ENCODE results near the gene SCT. TPM values are rescaled to one million over a fixed set of nuclear protein-coding genes. Genes with fewer than 3 reads are reported as not detected.

The SCT gene
- polyA plus RNA-seq, 1 donor from 2014 or later: not detected

DNA sequence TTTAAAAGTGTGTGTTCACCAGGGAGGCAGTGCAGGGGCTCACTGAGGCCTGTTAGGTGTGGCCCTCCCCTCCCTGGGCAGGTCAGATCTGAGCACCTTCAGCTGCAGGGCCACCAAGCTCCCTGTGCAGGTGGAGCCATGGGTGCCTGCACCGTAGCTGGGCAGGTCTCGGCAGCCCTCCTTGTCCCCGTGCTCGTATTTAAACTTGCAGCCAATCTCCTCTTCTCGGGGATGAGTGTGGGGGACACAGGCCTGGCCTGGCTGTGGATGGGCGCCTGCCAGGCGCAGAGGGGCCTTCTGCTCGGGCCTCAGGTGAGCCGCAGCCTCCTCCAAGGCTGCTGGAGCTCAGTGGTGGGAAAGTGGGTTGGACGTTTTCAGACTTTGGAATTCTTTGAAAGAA lies 31.6 kb downstream of the SCT start:
- no peak overlapping the region for H3K9ac ChIP-seq (ENCODE audit: low read length)
- no peaks in the 10 kb centered on the region for H4K20me1 ChIP-seq (ENCODE audit: insufficient read depth)
- TF ChIP-seq TAF1 (IDR thresholded peaks at IDR 0.05; ENCODE audit: low read depth) (no peak), SMC3 (conservative IDR thresholded peaks at IDR 0.05; ENCODE audit: poor library complexity) (no peak), EZH2 (IDR thresholded peaks at IDR 0.05; ENCODE audit: borderline replicate concordance, insufficient read depth, low read length, poor library complexity, severe bottlenecking) (no peak), CTCF (IDR thresholded peaks at IDR 0.05; ENCODE audit: poor library complexity, severe bottlenecking) (no peak), MXI1 (conservative IDR thresholded peaks at IDR 0.05; ENCODE audit: poor library complexity, severe bottlenecking) (no peak), POLR2AphosphoS5 (IDR thresholded peaks at IDR 0.05) (no peak), RAD21 (conservative IDR thresholded peaks at IDR 0.05) (no peak), EP300 (conservative IDR thresholded peaks at IDR 0.05; ENCODE audit: poor library complexity, severe bottlenecking) (no peak)
- TF ChIP-seq, protein P1, sequence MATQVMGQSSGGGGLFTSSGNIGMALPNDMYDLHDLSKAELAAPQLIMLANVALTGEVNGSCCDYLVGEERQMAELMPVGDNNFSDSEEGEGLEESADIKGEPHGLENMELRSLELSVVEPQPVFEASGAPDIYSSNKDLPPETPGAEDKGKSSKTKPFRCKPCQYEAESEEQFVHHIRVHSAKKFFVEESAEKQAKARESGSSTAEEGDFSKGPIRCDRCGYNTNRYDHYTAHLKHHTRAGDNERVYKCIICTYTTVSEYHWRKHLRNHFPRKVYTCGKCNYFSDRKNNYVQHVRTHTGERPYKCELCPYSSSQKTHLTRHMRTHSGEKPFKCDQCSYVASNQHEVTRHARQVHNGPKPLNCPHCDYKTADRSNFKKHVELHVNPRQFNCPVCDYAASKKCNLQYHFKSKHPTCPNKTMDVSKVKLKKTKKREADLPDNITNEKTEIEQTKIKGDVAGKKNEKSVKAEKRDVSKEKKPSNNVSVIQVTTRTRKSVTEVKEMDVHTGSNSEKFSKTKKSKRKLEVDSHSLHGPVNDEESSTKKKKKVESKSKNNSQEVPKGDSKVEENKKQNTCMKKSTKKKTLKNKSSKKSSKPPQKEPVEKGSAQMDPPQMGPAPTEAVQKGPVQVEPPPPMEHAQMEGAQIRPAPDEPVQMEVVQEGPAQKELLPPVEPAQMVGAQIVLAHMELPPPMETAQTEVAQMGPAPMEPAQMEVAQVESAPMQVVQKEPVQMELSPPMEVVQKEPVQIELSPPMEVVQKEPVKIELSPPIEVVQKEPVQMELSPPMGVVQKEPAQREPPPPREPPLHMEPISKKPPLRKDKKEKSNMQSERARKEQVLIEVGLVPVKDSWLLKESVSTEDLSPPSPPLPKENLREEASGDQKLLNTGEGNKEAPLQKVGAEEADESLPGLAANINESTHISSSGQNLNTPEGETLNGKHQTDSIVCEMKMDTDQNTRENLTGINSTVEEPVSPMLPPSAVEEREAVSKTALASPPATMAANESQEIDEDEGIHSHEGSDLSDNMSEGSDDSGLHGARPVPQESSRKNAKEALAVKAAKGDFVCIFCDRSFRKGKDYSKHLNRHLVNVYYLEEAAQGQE (IDR thresholded peaks at IDR 0.05; ENCODE audit: borderline replicate concordance): no peak
- no peaks in the 10 kb centered on the region for H3K9me2 ChIP-seq (ENCODE audit: insufficient read depth, low read length)
- no peak overlapping the region for H3K4me2 ChIP-seq (ENCODE audit: low read length)
- no peaks in the 10 kb centered on the region for H3K79me2 ChIP-seq (replicated peaks; ENCODE audit: insufficient read depth, low read length)
- no peak overlapping the region for H3K27ac ChIP-seq (ENCODE audit: low read length)
- no peak overlapping the region for H2AFZ ChIP-seq (ENCODE audit: low read depth, low read length)
- H3K4me3 ChIP-seq (ENCODE audit: low read length): no peak overlapping the region
- peaks cover 4% of the 10 kb centered on the region for H3K36me3 ChIP-seq (ENCODE audit: insufficient read depth, low read length)
- no peaks in the 10 kb centered on the region for H3K9me3 ChIP-seq (ENCODE audit: low read length)
- no peaks in the 10 kb centered on the region for H3K27me3 ChIP-seq (ENCODE audit: insufficient read depth, low read depth, low read length)
- H3F3A ChIP-seq (ENCODE audit: insufficient read depth, low read length, poor library complexity, severe bottlenecking): no peaks in the 10 kb centered on the region

GRCh38 chr11:593347-593746 lies 33.6 kb downstream of the SCT start:
- Histone ChIP-seq H3K36me3 (ENCODE audit: insufficient read depth, low read length) (peaks cover 4% of the 10 kb centered on the region), H3K27me3 (ENCODE audit: insufficient read depth, low read depth, low read length) (no peaks in the 10 kb centered on the region), H2AFZ (ENCODE audit: low read depth, low read length) (no peak overlapping the region), H3K4me3 (ENCODE audit: low read length) (no peak overlapping the region), H3K27ac (ENCODE audit: low read length) (no peak overlapping the region), H3K4me2 (ENCODE audit: low read length) (no peak overlapping the region), H3K9me3 (ENCODE audit: low read length) (no peaks in the 10 kb centered on the region), H3K9ac (ENCODE audit: low read length) (no peak overlapping the region), H3F3A (ENCODE audit: insufficient read depth, low read length, poor library complexity, severe bottlenecking) (no peaks in the 10 kb centered on the region), H3K9me2 (ENCODE audit: insufficient read depth, low read length) (no peaks in the 10 kb centered on the region), H4K20me1 (ENCODE audit: insufficient read depth) (no peaks in the 10 kb centered on the region), H3K79me2 (replicated peaks; ENCODE audit: insufficient read depth, low read length) (no peaks in the 10 kb centered on the region)
- TF ChIP-seq MXI1 (conservative IDR thresholded peaks at IDR 0.05; ENCODE audit: poor library complexity, severe bottlenecking): no peak
- no peak for TF ChIP-seq TAF1 (IDR thresholded peaks at IDR 0.05; ENCODE audit: low read depth)
- TF ChIP-seq EZH2 (IDR thresholded peaks at IDR 0.05; ENCODE audit: borderline replicate concordance, insufficient read depth, low read length, poor library complexity, severe bottlenecking): no peak
- TF ChIP-seq, protein P1 (IDR thresholded peaks at IDR 0.05; ENCODE audit: borderline replicate concordance): no peak
- TF ChIP-seq CTCF (IDR thresholded peaks at IDR 0.05; ENCODE audit: poor library complexity, severe bottlenecking): no peak
- TF ChIP-seq POLR2AphosphoS5 (IDR thresholded peaks at IDR 0.05): no peak
- TF ChIP-seq SMC3 (conservative IDR thresholded peaks at IDR 0.05; ENCODE audit: poor library complexity): no peak
- no peak for TF ChIP-seq EP300 (conservative IDR thresholded peaks at IDR 0.05; ENCODE audit: poor library complexity, severe bottlenecking)
- TF ChIP-seq RAD21 (conservative IDR thresholded peaks at IDR 0.05): no peak

Data from neural cell (in vitro differentiated cells).